Ishikawa (cell line): Measurements from ENCODE around the gene MYO18A.

Experiments
- MAX ChIP-seq: IDR thresholded peaks from 2 replicates; pipeline ENCODE4 v1.6.1; 2012
- RAD21 ChIP-seq: IDR thresholded peaks from 2 replicates; pipeline ENCODE4 v1.6.1; 2012; ENCODE audit warnings: low read depth
- REST ChIP-seq: IDR thresholded peaks from 2 replicates; pipeline ENCODE4 v1.6.1; 2012; ENCODE audit warnings: low read depth, mild to moderate bottlenecking
- TEAD4 ChIP-seq: IDR thresholded peaks from 2 replicates; pipeline ENCODE4 v1.6.1; 2012
- USF1 ChIP-seq: IDR thresholded peaks from 2 replicates; pipeline ENCODE4 v1.6.1; 2012

- no peak for TF ChIP-seq MAX
- TF ChIP-seq TEAD4 = no peak
- no peak for TF ChIP-seq RAD21
- TF ChIP-seq USF1 = no peak
- TF ChIP-seq REST = no peak
Observed at GRCh38 chr17:29045026-29045425, 135.2 kb downstream of the MYO18A start.
